Urinary bladder (tissue), 4 donors: ENCODE data around the gene POLR2B. TPM values are rescaled to one million over a fixed set of nuclear protein-coding genes. Genes with fewer than 3 reads are reported as not detected.

ENCODE experiments used
- DNase-seq: peaks from one replicate; pipeline ENCODE4 v3.0.0-alpha.2; 2015; ENCODE audit errors: extremely low spot score
- H3K27ac ChIP-seq: one replicate; pipeline ENCODE4 v1.5.1; 2013; ENCODE audit warnings: low read depth, mild to moderate bottlenecking, moderate library complexity
- H3K36me3 ChIP-seq: one replicate; pipeline ENCODE4 v1.6.1; 2013; ENCODE audit warnings: mild to moderate bottlenecking, moderate library complexity; ENCODE audit not compliant: insufficient read depth
- H3K4me1 ChIP-seq: one replicate; pipeline ENCODE4 v1.6.1; 2013; ENCODE audit warnings: mild to moderate bottlenecking, moderate library complexity; ENCODE audit not compliant: insufficient read depth
- H3K4me3 ChIP-seq: one replicate; pipeline ENCODE4 v1.5.1; 2013; ENCODE audit warnings: low read depth, low read length
- WGBS: extraction: QIAGEN DNeasy Blood & Tissue Kit; methylation state at CpG from one replicate; pipeline ENCODE4 v1.1.7; 2013; 5-methylcytosine and 5-hydroxymethylcytosine counted together
- polyA plus RNA-seq: library from polyadenylated mRNA; stranded (reverse); fragments of 200-250 nt; gene quantifications from one replicate; pipeline ENCODE4 v1.2.3, GENCODE V29; 2013
- small RNA-seq: library from RNA; depleted of rRNA; stranded (forward); fragments of <200 nt; gene quantifications from one replicate; pipeline ENCODE3, GENCODE V24; 2014
- total RNA-seq: library from RNA; depleted of rRNA; stranded (reverse); fragments of >200 nt; gene quantifications from one replicate; pipeline ENCODE4 v1.2.3, GENCODE V29; 2014
- donor health status: healthy with polysubstance abuse.
- donor health status: healthy.

Gene POLR2B
- total and polyA plus RNA-seq, 2 donors, result 46.7 to 154 TPM

- H3K36me3 ChIP-seq, result no peaks in the 10 kb centered on the region
- H3K4me3 ChIP-seq, result no peak overlapping the region
- H3K27ac ChIP-seq, result no peak overlapping the region
- no peak for DNase-seq
- WGBS, result 64% methylated on average over 8 of the region's 8 CpGs
- no peaks in the 10 kb centered on the region for H3K4me1 ChIP-seq
These were observed 89.7 kb downstream of the POLR2B start for GRCh38 chr4:57068237-57068981.

GRCh38 chr4:57070461-57070860 is 91.8 kb downstream of the POLR2B start:
- WGBS, result 89% methylated on average over 2 of the region's 2 CpGs
- no peak for DNase-seq
- Histone ChIP-seq H3K27ac (no peak overlapping the region), H3K4me3 (no peak overlapping the region), H3K36me3 (no peaks in the 10 kb centered on the region), H3K4me1 (no peaks in the 10 kb centered on the region)

- 73% methylated on average over 2 of the region's 2 CpGs for WGBS
- Histone ChIP-seq H3K27ac (no peak overlapping the region), H3K4me3 (no peak overlapping the region)
These were observed 92.6 kb downstream of the POLR2B start for GRCh38 chr4:57071326-57071725.

GRCh38 chr4:57073559-57073958 is 94.9 kb downstream of the POLR2B start:
- no peaks in the 10 kb centered on the region for H3K36me3 ChIP-seq
- WGBS, result 77% methylated on average over 5 of the region's 5 CpGs
- no peak for DNase-seq
- H3K4me1 ChIP-seq, result no peaks in the 10 kb centered on the region
- H3K4me3 ChIP-seq, result no peak overlapping the region
- H3K27ac ChIP-seq, result no peak overlapping the region

More at GRCh38 chr4:57071326-57071725, 92.6 kb downstream of the POLR2B start:
- H3K36me3 ChIP-seq, result no peaks in the 10 kb centered on the region
- no peak for DNase-seq
- H3K4me1 ChIP-seq, result no peaks in the 10 kb centered on the region

GRCh38 chr4:57074744-57075143 is 96.0 kb downstream of the POLR2B start:
- DNase-seq, result no peak
- H3K4me1 ChIP-seq, result no peaks in the 10 kb centered on the region
- WGBS, result 18% methylated on average over 4 of the region's 4 CpGs
- H3K36me3 ChIP-seq, result no peaks in the 10 kb centered on the region
- no peak overlapping the region for H3K4me3 ChIP-seq
- H3K27ac ChIP-seq, result no peak overlapping the region

GRCh38 chr4:57075367-57075766 is 96.7 kb downstream of the POLR2B start:
- Histone ChIP-seq H3K4me3 (no peak overlapping the region), H3K4me1 (no peaks in the 10 kb centered on the region), H3K36me3 (no peaks in the 10 kb centered on the region), H3K27ac (no peak overlapping the region)
- no peak for DNase-seq

- Histone ChIP-seq H3K4me3 (no peak overlapping the region), H3K36me3 (no peaks in the 10 kb centered on the region), H3K4me1 (peaks cover 2% of the 10 kb centered on the region), H3K27ac (no peak overlapping the region)
- WGBS, result 74% methylated on average over 4 of the region's 4 CpGs
- no peak for DNase-seq
These were observed 98.0 kb downstream of the POLR2B start for GRCh38 chr4:57076646-57077045.

- Histone ChIP-seq H3K27ac (no peak overlapping the region), H3K36me3 (no peaks in the 10 kb centered on the region), H3K4me1 (peaks cover 2% of the 10 kb centered on the region), H3K4me3 (no peak overlapping the region)
- no peak for DNase-seq
- 82% methylated on average over 14 of the region's 14 CpGs for WGBS
These were observed 99.1 kb downstream of the POLR2B start for GRCh38 chr4:57077550-57078343.

- DNase-seq, result peak; percentile 50
- Histone ChIP-seq H3K4me3 (no peak overlapping the region), H3K4me1 (peaks cover 2% of the 10 kb centered on the region), H3K27ac (no peak overlapping the region), H3K36me3 (no peaks in the 10 kb centered on the region)
- 34% methylated on average over 10 of the region's 10 CpGs for WGBS
These were observed 100.2 kb downstream of the POLR2B start for GRCh38 chr4:57078685-57079521.

Small RNA genes within 50 kb of the gene (small RNA-seq; reads per million reads assigned to genes)
- gene RNU6-998P, result not detected

Other genes starting within 250 kb of the POLR2B start
- gene SPINK2, start 157.2 kb upstream of the POLR2B start, total RNA-seq, result not detected
- gene SPINK2, start 157.2 kb upstream of the POLR2B start, polyA plus RNA-seq, result 0.24 TPM
- 49.1 TPM for gene REST, start 71.0 kb upstream of the POLR2B start, total RNA-seq
- 9.8 TPM for gene REST, start 71.0 kb upstream of the POLR2B start, polyA plus RNA-seq
- gene NOA1, start 1.3 kb upstream of the POLR2B start, total RNA-seq, result 13.3 TPM
- gene NOA1, start 1.3 kb upstream of the POLR2B start, polyA plus RNA-seq, result 21.6 TPM
- gene IGFBP7, start 131.5 kb downstream of the POLR2B start, total RNA-seq, result 288 TPM
- gene IGFBP7, start 131.5 kb downstream of the POLR2B start, polyA plus RNA-seq, result 1,554 TPM